ENCODE data around the gene TMEM256. TPM values are rescaled to one million over a fixed set of nuclear protein-coding genes. Genes with fewer than 3 reads are reported as not detected.

TMEM256 gene
- total RNA-seq, 1 experiment from 2014 or later = 151 TPM

GRCh38 chr17:7379134-7379533 is 24.8 kb downstream of the TMEM256 start:
- Mint-ChIP-seq H3K4me3 (no peak overlapping the region; a peak in 1 of 5 replicates), H3K27me3 (ENCODE audit: low read depth) (peaks cover 49% of the 10 kb centered on the region), H3K36me3 (ENCODE audit: insufficient read depth in 1 of 3, low read depth in 3 of 3) (peaks cover 5 to 7% (median 5%) of the 10 kb centered on the region in 3 experiments; a peak in 5 of 7 replicates), H3K4me1 (peaks cover 18% of the 10 kb centered on the region in 2 experiments), H3K9me3 (peaks cover 7% of the 10 kb centered on the region in 2 experiments), H3K27ac (no peak overlapping the region)
- H3K23ac ChIP-seq (ENCODE audit: insufficient read length, low read depth, low read length) = no peak overlapping the region
- no peak overlapping the region for H3T11ph ChIP-seq (ENCODE audit: low read length)
- H2AFZ ChIP-seq (ENCODE audit: low read length) = no peak overlapping the region
- H3K4me2 ChIP-seq (ENCODE audit: insufficient read depth, insufficient read length, low read length) = no peak overlapping the region
- H2AK5ac ChIP-seq (ENCODE audit: insufficient read length, low read length) = no peak overlapping the region
- no peak overlapping the region for H2BK120ac ChIP-seq (ENCODE audit: low read depth, low read length, poor library complexity, severe bottlenecking)
- H2BK20ac ChIP-seq (ENCODE audit: low read depth, low read length, poor library complexity, severe bottlenecking) = no peak overlapping the region
- no peak overlapping the region for H3K56ac ChIP-seq (ENCODE audit: insufficient read length, low read depth, low read length)
- no peaks in the 10 kb centered on the region for H4K20me1 ChIP-seq (ENCODE audit: control insufficient read depth, insufficient read depth, insufficient read length)
- no peak overlapping the region for H2BK12ac ChIP-seq (ENCODE audit: insufficient read length, low read depth, low read length)
- peaks cover 14% of the 10 kb centered on the region for H3K23me2 ChIP-seq (ENCODE audit: insufficient read length, low read depth, low read length, poor library complexity, severe bottlenecking)
- no peak overlapping the region for H3K14ac ChIP-seq (ENCODE audit: insufficient read depth, low read length)
- H3K4ac ChIP-seq (ENCODE audit: low read depth, low read length) = no peak overlapping the region
- H2BK15ac ChIP-seq (ENCODE audit: low read depth, low read length) = no peak overlapping the region
- no peak overlapping the region for H4K5ac ChIP-seq (ENCODE audit: insufficient read length, low read depth, low read length)
- no peaks in the 10 kb centered on the region for H3K79me1 ChIP-seq (ENCODE audit: insufficient read depth, low read depth, low read length, poor library complexity, severe bottlenecking)
- no peak overlapping the region for H3K9ac ChIP-seq (ENCODE audit: extremely low read depth, insufficient read length, low read length)
- WGBS (ENCODE audit: extremely low coverage, insufficient read length, low lambda C conversion rate) = no CpG with 5 or more reads among the region's 3 CpGs
- no peaks in the 10 kb centered on the region for H3K4me1 ChIP-seq (ENCODE audit: insufficient read depth, low read length)
- no peak overlapping the region for H3K18ac ChIP-seq (ENCODE audit: insufficient read length, low read depth, low read length)
- no peaks in the 10 kb centered on the region for H3K9me3 ChIP-seq (ENCODE audit: control insufficient read depth, low read depth, low read length)
- H3K79me2 ChIP-seq (ENCODE audit: insufficient read depth, low read length) = no peaks in the 10 kb centered on the region
- no peak overlapping the region for H3K27ac ChIP-seq (ENCODE audit: insufficient read length, low read depth, low read length)
- no peak overlapping the region for H2BK5ac ChIP-seq (ENCODE audit: insufficient read length, low read length)
- no peak overlapping the region for H4K8ac ChIP-seq (replicated peaks; ENCODE audit: insufficient read length, low read depth, low read length)
- H4K91ac ChIP-seq (ENCODE audit: insufficient read length, low read depth, low read length) = no peak overlapping the region
- TF ChIP-seq CTCF (conservative IDR thresholded peaks at IDR 0.05) = no peak
- no peak for DNase-seq
- peaks cover 11% of the 10 kb centered on the region; the same call in 1 of the 2 replicates for H3K27me3 ChIP-seq (ENCODE audit: insufficient read depth, low read length)

Data from H9 (cell line).